ENCODE results near the gene CEP63.

DNA sequence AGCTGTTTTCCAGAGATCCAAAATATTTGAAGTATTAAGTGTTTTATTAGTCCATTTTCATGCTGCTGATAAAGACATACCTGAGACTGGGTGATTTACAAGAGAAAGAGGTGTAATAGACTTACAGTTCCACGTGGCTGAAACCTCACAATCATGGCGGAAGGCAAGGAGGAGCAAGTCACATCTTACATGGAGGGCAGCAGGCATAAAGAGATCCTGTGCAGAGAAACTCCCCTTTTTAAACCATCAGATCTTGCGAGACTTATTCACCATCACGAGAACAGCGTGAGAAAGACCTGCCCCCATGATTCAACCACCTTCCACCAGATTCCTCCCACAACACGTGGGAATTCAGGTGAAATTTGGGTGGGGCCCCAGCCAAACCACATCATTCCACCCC lies 82.9 kb downstream of the CEP63 start:
- TF ChIP-seq ZNF274 (IDR thresholded peaks at IDR 0.05; ENCODE audit: low read depth, low read length) (no peak), SUZ12 (IDR thresholded peaks at IDR 0.05; ENCODE audit: extremely low read depth, insufficient read depth, insufficient read length) (no peak)

Data from NT2/D1 (cell line).